ENCODE data around the gene TLE5. TPM values are rescaled to one million over a fixed set of nuclear protein-coding genes. Genes with fewer than 3 reads are reported as not detected.

The TLE5 gene
- total RNA-seq, 2 experiments from 2014 or later: 722 to 793 TPM

DNA sequence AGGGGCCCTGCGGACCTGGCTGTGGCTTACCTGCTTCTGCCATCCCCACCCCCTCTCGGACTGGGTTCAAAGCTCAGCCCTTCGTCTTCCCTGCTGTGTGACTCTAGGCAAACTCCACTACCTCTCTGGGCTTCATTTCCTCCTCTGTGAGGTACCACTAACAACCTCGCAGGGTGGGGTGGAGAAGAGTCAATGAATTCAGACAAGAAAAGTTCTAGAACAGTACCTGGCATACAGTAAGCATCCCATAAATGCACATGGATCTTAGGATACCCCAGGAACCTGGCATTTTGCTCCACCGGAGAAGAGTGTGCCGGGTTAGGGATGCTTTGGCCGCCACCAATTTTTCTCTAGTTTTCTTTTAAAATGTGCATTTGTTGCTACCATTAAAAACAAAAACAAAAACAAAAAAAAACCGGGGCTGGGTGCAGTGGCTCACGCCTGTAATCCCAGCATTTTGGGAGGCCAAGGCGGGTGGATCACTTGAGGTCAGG is 3.4 kb downstream of the TLE5 start:
- Mint-ChIP-seq H3K36me3 (ENCODE audit: low read depth) (peaks cover 73% of the 10 kb centered on the region), H3K27ac (peak overlapping the region; percentile 96), H3K4me1 (ENCODE audit: low read depth) (peaks cover 61% of the 10 kb centered on the region), H3K4me3 (peak overlapping the region; percentile 38), H3K27me3 (no peaks in the 10 kb centered on the region), H3K9me3 (no peaks in the 10 kb centered on the region)
- Histone ChIP-seq H3K27ac (ENCODE audit: low read depth in 1 of 2, low read length in 2 of 2) (peak overlapping the region; percentile 14 to 34), H3K4me3 (ENCODE audit: low read length) (no peak overlapping the region), H3K36me3 (ENCODE audit: insufficient read depth, low read length) (peaks cover 67% of the 10 kb centered on the region), H3K4me1 (ENCODE audit: insufficient read depth, low read length) (peaks cover 84% of the 10 kb centered on the region), H3K9me3 (ENCODE audit: control insufficient read depth in 1 of 2, insufficient read depth in 1 of 2, low read length in 2 of 2) (no peaks in the 10 kb centered on the region), H3K27me3 (ENCODE audit: control insufficient read depth in 1 of 2, insufficient read depth in 2 of 2, low read length in 2 of 2) (no peaks in the 10 kb centered on the region)
- TF ChIP-seq, protein P1, sequence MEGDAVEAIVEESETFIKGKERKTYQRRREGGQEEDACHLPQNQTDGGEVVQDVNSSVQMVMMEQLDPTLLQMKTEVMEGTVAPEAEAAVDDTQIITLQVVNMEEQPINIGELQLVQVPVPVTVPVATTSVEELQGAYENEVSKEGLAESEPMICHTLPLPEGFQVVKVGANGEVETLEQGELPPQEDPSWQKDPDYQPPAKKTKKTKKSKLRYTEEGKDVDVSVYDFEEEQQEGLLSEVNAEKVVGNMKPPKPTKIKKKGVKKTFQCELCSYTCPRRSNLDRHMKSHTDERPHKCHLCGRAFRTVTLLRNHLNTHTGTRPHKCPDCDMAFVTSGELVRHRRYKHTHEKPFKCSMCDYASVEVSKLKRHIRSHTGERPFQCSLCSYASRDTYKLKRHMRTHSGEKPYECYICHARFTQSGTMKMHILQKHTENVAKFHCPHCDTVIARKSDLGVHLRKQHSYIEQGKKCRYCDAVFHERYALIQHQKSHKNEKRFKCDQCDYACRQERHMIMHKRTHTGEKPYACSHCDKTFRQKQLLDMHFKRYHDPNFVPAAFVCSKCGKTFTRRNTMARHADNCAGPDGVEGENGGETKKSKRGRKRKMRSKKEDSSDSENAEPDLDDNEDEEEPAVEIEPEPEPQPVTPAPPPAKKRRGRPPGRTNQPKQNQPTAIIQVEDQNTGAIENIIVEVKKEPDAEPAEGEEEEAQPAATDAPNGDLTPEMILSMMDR (IDR thresholded peaks at IDR 0.05): no peak
- DNase-seq (no peak), ATAC-seq (ENCODE audit: poor library complexity) (no peak)
- POLR2A ChIA-PET: interaction anchor here (0.9 to 8.5 kb wide), 3 partner anchors 14 to 1790 kb away, joined by 3 to 225 read pairs (median 80); no protein-coding TSS in a partner anchor
- CTCF ChIA-PET: no interaction called here
- intact Hi-C loops (cut with DNase I, micrococcal nuclease): loop anchor here (5.0 to 10.0 kb wide), 2 partner anchors 123 to 446 kb away; partner anchors contain the start of genes DOHH (in 1 of the 2) and FZR1 (in 1 of the 2)

DNA sequence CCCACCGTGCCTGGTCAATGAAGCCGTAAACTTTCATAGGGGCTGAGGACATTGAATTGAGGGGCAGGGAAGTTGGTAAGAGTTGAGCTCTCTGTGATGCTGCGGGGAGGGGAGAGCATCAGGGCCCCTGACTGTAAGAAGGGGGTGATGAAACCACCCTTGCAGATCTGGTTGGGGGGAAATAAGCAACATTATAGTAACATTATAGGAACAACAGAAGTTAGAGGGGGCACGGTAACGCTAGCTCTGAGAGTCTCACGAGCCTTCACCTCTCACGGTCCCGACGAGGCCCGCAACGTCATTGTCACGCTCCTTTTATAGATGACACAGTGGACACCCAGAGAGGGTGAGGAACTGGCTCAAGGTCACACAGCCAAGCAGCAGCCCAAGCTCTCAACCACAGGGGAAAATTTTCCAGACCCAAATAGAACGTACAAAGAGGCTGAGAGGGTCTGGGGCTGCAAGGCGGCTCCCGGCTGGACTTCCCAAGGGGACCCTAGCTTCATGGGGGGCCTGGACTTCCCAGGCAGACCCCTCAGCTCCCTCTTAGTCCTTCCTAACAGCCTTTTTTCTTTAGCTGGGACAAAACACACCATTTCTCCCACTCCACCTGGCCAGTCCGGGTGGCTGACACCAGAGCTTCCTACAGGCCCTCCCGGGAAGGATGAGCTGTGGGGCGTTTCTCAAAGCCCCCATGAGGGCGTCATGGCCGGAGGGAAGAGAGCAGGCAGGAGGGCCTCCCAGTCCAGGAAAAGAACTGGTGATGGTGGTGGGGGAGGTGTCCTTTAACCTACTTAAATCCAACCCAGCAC is 4.1 kb downstream of the TLE5 start:
- TF ChIP-seq, protein P1 (IDR thresholded peaks at IDR 0.05): no peak
- Mint-ChIP-seq H3K9me3 (no peaks in the 10 kb centered on the region), H3K36me3 (ENCODE audit: low read depth) (peaks cover 77% of the 10 kb centered on the region), H3K27ac (peak overlapping the region; percentile 96), H3K4me1 (ENCODE audit: low read depth) (peaks cover 58% of the 10 kb centered on the region), H3K27me3 (no peaks in the 10 kb centered on the region), H3K4me3 (peak overlapping the region; percentile 79)
- peaks cover 74% of the 10 kb centered on the region for H3K36me3 ChIP-seq (ENCODE audit: insufficient read depth, low read length)
- peak overlapping the region; percentile 14 to 35 for H3K27ac ChIP-seq (ENCODE audit: low read depth in 1 of 2, low read length in 2 of 2)
- intact Hi-C loops (cut with DNase I, micrococcal nuclease): loop anchor here (5.0 to 10.0 kb wide), 2 partner anchors 124 to 447 kb away; partner anchors contain the start of genes DOHH (in 1 of the 2) and FZR1 (in 1 of the 2)
- DNase-seq (peak in 1 of 14 experiments; percentile 16), ATAC-seq (ENCODE audit: poor library complexity) (no peak)
- ChIA-PET CTCF (interaction anchor here (0.5 kb wide), 1 partner anchor 63 kb away, joined by 4 read pairs; no protein-coding TSS in a partner anchor), POLR2A (interaction anchor here (0.9 to 8.5 kb wide), 3 partner anchors 13 to 1789 kb away, joined by 3 to 225 read pairs (median 80); no protein-coding TSS in a partner anchor)
- peaks cover 84% of the 10 kb centered on the region for H3K4me1 ChIP-seq (ENCODE audit: insufficient read depth, low read length)
- H3K27me3 ChIP-seq (ENCODE audit: control insufficient read depth in 1 of 2, insufficient read depth in 2 of 2, low read length in 2 of 2): no peaks in the 10 kb centered on the region
- no peaks in the 10 kb centered on the region for H3K9me3 ChIP-seq (ENCODE audit: control insufficient read depth in 1 of 2, insufficient read depth in 1 of 2, low read length in 2 of 2)
- H3K4me3 ChIP-seq (ENCODE audit: low read length): no peak overlapping the region

DNA sequence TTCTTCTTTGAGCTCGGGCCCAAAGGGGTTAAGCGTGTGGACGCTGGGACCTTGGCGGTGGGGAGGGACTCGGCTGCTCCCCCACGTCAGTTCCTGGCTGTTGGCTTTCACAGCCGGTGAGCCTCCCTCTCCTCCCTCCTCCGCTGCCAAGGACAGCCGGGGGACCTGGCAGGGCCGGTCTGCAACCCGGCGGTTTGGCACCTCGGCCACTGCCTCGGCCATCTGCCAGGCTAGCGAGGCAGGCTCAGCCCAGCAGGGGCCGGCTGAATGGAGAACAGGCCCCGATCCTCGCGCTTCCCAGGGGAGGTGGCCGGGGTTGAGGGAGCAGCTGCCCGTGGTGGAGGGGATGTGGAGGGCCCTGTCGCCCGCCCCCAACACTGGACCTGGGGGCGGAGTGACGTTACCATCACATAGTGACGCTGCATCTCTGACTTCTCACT is 5.0 kb downstream of the TLE5 start:
- ChIA-PET CTCF (no interaction called here), POLR2A (interaction anchor here (7.9 to 8.5 kb wide), 2 partner anchors 12 to 20 kb away, joined by 80 to 225 read pairs; no protein-coding TSS in a partner anchor)
- H3K27me3 Mint-ChIP-seq: no peaks in the 10 kb centered on the region
- H3K27ac Mint-ChIP-seq: peak overlapping the region; percentile 96
- peaks cover 81% of the 10 kb centered on the region for H3K36me3 Mint-ChIP-seq (ENCODE audit: low read depth)
- Histone ChIP-seq H3K27ac (ENCODE audit: low read depth in 1 of 2, low read length in 2 of 2) (peak overlapping the region in 1 of 2 donors; percentile 38), H3K9me3 (ENCODE audit: control insufficient read depth in 1 of 2, insufficient read depth in 1 of 2, low read length in 2 of 2) (no peaks in the 10 kb centered on the region), H3K4me3 (ENCODE audit: low read length) (no peak overlapping the region), H3K27me3 (ENCODE audit: control insufficient read depth in 1 of 2, insufficient read depth in 2 of 2, low read length in 2 of 2) (no peaks in the 10 kb centered on the region), H3K36me3 (ENCODE audit: insufficient read depth, low read length) (peaks cover 77% of the 10 kb centered on the region), H3K4me1 (ENCODE audit: insufficient read depth, low read length) (peaks cover 84% of the 10 kb centered on the region)
- no peaks in the 10 kb centered on the region for H3K9me3 Mint-ChIP-seq
- ATAC-seq (ENCODE audit: poor library complexity): no peak
- DNase-seq: no peak
- intact Hi-C loops (cut with DNase I, micrococcal nuclease): loop anchor here (5.0 to 10.0 kb wide), 2 partner anchors 125 to 448 kb away; partner anchors contain the start of genes DOHH (in 1 of the 2) and FZR1 (in 1 of the 2)
- TF ChIP-seq, protein P1 (IDR thresholded peaks at IDR 0.05): no peak
- peak overlapping the region; percentile 42 for H3K4me3 Mint-ChIP-seq
- peaks cover 61% of the 10 kb centered on the region for H3K4me1 Mint-ChIP-seq (ENCODE audit: low read depth)
